AG08396 (cell line): Measurements from ENCODE around the gene RBM34.

Experiments
- DNase-seq: peaks from one replicate; pipeline ENCODE4 v3.0.0; 2012; ENCODE audit warnings: low spot score, mixed read lengths

Gene RBM34

DNA sequence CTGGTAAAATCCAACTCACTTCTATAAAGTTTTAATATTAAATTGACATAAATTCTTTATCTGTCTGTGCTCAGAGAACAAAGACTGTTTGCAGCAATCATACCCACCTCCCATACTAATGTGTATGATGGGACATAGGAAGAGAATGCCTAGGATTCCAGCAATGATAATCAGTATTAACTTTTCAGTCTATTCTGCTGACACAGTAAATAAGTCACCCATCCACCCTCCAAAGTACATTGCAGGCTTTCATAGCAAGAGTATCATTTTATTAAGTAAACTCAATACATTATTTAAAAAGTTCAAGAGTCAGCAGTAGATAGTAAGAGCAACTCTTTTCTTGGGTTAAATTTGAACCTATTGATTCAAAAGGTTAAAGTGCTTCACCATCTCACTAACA is 8.8 kb downstream of the RBM34 start:
- no peak for DNase-seq

DNA sequence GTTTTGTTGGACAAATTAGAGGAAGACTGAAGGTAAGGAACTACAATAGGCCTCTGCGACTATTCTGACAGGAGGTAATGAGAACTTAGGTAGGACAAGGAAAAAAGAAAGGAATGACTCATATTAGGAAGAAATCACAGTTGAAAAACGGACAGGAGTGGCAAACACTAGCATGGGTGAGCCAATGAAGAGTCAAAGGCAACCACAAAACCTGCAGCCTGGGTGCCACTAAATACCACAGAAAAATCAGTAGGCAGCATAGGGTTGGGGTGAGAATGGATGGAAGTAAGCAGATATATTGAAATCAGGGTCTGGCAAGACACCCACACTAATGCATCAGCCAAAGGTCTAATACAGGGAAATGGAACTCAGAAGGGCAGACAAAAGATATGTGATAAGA is 10.0 kb downstream of the RBM34 start:
- no peak for DNase-seq

DNA sequence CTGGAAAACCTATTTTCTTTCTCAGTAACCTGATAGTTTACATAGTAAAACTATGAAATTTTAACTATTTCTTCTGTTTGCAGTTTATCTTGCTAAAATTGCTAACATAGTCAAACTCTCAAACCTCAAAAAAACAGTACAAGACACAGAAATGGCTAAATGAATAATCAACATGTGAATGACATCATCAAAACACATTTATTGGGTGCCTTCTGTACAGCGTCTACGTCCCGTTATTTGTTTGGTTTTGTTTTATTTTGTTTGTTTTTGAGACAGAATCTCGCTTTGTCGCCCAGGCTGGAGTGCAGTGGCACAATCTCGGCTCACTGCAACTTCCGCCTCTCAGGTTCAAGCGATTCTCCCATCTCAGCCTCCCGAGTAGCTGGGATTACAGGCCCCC is 11.2 kb downstream of the RBM34 start:
- no peak for DNase-seq

DNA sequence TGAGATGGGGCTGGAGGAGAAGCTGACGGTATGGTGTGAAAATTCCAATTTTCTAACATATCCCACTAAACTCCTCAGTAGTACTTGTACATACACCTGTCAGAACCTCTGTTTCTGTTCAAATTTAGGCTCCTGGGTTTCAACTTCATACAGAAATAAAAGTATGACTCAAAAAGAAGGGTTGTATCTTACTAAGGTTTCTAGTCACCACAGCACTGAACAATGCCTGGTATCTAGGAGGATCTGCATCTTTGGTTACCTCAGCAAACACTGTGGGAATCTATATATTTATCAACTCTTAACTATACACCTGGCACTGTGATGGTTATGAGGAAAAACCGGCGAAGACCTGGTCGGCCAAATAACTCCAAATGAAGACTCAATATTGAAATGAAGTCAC is 13.8 kb downstream of the RBM34 start:
- no peak for DNase-seq

DNA sequence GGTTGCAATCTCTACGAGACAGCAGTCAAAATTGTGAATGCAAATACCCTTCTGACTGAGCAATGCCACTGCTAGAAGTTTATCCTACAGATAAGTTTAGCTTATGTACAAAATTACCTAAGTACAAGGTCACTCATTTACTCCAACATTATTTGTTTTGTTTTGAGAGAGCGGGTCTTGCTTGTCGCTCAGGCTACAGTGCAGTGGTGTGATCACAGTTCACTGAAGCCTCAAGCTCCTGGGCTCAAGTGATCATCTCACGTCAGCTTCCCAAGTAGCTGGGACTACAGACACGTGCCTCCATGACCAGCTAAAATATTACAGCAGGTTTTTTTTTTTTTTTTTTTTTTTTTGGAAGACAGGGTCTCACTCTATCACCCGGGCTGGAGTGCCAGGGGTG is 15.4 kb downstream of the RBM34 start:
- no peak for DNase-seq

DNA sequence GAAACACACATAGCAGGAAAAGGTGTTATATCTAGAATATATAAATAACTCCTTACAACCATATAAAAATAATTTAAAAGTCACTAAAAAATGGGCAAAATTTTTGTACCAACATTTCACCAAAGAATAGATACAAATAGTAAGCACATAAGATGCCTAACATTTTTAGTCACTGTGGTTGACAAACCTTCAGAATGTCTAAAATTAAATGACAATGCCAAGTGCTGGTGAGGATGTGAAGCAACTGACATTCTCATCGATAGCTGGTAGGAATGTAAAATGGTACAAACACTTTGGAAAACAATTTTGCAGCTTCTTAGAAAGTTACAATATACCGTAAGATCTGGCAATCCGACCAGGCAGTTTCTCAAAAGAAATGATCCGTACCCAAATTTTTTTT is 18.1 kb downstream of the RBM34 start:
- DNase-seq = no peak

DNA sequence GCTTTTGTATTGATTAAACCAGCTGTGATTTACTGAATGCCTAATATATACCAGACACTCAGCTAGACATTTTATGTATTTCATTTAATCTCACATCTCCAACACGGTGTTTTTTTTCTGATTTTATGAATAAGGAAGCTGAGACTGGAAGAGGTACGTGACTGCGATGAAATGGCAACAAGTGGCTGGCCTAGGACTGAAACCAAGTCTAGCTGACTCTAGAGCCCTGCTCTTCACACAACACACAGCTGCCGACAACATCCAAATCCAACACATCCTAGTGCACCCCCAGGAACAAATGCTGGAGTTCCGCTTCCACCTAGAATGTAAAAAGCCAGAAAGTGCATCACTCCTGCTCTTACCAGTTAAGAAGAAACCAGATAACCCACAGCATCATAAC is 21.7 kb downstream of the RBM34 start:
- no peak for DNase-seq

DNA sequence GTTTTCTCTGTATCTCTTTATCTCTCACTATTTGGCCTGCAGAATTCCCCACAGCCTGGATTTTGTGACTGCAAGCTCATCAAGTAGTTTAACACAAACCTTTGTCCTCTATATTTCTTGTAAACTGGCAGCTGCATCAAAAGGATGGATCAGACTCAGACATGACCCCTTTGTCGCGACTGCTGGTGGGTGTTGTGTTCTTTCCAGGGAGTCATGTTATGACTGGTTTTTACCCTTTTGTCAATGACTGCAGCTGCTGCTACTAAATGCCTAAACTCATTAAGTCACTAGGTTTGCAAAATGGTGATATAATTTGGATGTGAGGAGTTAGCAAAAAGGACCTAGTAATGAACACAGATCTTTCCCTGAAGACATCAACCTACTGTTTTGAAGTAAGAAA is 22.2 kb downstream of the RBM34 start:
- no peak for DNase-seq

DNA sequence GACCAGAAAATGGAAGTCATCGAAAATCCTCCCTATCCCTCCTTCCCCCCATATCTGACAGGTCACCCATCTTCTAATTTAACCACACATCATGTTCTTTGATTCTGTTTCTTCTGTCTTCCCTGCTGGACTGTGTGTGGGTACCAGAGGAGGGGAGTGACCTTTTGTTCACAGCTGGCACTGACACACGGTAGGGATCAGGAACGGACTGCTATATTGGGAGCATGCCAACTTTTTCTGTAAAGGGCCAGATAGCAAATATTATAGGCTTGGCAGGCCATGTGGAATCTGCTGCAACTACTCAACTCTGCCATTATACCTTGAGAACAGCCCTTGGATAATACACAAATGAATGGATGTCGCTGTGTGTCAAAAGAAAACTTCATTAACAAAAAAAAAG is 24.9 kb downstream of the RBM34 start:
- DNase-seq = no peak

DNA sequence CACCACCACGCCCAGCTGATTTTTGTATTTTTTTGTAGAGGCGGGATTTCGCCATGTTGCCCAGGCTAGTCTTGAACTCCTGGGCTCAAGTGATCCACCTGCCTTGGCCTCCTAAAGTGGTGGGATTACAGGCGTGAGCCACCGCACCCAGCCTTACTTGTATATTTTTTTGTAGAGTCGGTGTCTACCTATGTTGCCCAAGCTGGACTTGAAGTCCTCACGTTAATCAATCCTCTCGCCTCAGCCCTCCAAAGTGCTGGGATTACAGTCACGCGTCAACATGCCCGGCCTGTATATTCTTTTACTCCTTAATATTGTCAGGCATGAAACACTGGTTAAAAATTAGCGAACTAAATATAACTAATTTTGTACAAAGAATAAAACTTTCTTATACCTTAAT is 26.9 kb downstream of the RBM34 start:
- no peak for DNase-seq

DNA sequence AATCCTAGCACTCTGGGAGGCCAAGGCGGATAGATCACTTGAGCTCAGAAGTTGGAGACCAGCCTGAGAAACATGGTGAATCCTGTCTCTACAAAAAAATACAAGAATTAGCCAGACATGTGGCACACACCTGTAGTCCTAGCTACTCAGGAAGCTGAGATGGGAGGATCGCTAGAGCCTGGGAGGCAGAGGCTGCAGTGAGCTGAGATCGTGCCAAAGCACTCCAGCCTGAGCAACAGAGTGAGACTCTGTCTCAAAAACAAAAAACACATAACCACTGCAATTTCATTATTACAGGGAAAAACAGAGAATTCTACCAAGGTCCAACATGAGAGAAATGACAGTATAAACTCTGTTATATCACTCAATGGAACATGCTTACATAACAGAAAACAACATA is 28.0 kb downstream of the RBM34 start:
- no peak for DNase-seq

DNA sequence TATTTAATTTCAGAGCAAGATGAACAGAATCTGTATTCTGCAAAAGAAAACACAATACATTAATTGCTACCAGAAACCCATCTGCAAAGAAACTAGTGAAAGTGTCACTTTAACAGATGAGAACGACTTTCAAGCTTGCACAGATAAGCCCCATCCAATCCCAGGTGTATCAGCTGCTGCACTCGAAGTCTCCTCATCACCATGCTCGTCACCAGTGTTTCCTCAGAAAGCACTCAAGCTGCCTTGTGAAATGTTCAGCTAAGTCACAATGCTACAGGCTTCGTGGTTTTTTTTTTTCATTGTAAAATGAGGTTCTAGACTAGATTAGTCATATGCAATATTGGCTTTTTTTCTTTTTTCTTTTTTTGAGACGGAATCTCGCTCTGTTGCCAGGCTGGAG is 29.1 kb downstream of the RBM34 start:
- no peak for DNase-seq

DNA sequence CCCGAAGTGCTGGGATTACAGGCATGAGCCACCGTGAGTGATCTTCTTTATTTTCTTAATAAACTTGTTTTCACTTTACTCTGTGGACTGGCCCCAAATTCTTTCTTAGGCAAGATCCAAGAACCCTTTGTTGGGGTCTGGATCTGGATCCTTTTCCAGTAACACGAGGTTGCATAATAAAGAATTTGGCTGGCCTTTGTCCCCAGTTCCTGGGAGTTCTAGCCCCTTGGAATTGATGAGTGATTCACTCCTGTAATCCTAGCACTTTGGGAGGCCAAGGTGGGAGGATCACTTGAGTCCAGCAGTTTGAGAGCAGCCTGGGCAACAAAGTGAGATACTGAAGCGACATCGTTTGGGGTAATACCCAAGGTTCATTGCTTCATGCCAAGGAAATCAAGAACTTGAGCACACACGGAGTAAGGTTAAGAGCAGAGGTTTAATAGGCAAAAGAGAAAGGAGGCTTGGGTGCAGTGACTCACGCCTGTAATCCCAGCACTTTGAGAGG is 30.2 kb downstream of the RBM34 start:
- DNase-seq = no peak

DNA sequence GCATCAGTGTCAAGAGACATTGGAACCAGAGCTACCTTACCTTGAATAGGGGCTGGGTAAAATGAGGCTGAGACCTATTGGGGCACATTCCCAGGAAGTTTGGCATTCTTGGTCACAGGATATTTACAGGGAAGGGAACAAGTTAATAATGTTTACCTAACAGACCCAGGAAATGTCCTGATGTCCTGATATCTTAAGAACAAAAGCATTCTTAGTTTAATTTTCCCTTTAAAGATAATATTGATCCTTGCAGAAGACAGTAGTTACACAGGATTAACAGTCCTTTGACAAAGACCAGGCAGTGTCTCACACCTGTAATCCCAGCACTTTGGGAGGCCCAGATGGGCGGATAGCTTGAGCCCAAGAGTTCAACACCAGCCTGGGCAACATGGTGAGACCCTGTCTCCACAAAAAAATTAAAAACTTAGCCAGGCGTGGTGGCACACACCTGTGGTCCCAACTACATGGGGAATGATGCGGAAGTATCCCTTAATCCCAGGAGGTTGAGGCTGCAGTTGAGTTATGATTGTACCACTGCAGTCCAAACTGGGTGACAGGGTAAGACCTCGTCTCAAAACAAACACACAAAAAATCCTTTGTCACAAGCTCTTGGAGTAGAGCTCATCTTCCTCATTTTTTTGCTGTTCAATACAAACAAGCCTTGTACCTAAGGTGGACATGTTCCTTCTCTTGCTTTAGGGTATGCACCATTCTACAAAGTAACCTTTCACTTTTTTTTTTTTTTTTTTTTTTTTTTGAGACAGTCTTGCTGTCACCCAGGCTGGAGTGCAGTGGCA is 31.1 kb downstream of the RBM34 start:
- DNase-seq = no peak

DNA sequence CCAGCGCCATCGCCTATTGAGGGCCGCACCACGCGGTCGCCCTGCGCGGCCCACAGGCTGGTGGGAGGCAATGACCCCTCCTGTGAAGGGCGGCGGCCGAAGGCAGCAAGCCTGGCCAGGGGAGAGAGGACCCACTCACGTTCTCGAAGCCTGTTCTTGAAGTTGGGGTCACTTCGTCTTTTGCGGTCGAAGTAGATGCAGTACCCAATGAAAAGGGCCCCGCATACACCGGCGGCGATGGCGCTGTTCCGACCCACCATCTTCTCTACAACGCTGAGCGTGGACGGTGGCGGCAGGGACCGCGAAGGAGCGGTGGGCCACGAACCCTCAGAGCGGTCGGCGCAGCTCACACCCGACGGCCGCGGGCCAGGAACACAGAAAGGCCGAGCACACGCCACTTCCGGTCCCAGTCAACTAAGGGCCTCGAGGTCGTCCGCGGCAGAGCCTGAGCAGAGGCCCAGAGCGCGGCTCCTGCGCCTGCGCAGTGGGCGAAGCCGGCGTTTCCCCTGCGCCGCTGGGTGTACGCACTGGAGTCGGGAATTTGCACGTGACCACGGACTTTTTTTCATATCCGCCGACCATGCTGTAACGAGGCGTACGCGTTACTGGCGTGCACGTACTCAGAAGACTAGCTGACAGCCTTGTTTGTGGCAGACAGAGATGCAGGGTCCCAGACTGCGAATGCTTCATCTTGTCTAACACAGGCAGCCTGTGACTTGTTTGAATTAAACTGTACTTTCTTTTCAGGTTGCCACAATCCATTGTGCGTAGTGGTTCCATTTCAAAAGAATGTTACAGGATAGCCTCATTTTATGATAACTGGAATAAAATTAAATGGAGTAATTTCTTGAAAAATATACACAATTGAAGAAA is 32.4 kb downstream of the RBM34 start, which contains the start of gene TOMM20:
Gene TOMM20 (minus strand): TSS at position 382 of the 873 bp plus-strand sequence. CDS start 122 bp downstream, at position 260.
- DNase-seq = peak; percentile 99

DNA sequence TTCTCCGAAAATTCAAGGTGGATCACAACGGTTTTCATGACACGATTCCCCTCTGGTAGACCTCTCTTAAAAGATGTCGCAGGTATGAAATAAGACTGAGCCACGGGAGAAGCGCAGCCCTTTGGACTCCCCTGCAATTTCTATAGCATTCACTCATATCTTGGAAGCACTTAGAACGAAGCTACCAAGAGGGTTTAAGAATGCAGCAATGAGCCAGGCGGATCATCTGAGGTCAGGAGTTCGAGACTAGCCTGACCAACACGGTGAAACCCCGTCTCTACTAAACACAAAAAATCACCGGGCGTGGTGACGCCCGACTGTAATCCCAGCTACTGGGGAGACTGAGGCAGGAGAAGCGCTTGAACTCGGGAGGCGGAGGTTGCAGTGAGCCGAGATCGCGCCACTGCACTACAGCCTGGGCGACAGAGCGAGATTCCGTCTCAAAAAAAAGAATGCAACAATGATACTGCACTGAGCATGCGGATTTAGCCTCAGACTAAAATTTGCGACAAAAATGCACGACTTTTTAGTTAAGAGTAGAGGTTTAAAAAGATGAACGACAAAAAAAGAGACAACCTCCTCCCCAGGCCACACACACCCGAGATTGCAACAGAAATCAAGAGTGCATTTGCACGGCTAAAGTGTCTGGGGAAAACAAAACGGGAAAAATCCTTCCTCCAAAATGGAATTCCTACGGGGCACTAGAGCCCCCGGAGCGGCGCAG is 33.2 kb downstream of the RBM34 start:
- DNase-seq = no peak

DNA sequence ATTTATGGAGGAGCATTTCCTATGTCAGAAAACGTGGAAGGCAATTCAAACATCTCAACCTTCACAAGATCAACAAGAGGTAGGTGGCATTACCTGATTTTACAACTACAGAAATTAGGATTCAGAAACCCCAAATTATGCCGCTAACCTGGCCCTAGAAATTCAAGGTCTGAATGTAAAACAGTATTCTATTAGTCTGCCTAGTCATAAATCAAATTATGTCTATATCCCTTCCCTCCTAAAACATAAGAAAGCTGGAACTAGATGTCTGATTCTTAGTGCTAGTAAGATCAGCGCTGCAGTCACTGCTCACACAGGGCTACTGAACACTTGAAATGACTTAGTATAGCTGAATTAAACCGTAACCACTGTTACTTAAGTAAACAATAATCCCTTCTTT is 33.8 kb downstream of the RBM34 start:
- no peak for DNase-seq

DNA sequence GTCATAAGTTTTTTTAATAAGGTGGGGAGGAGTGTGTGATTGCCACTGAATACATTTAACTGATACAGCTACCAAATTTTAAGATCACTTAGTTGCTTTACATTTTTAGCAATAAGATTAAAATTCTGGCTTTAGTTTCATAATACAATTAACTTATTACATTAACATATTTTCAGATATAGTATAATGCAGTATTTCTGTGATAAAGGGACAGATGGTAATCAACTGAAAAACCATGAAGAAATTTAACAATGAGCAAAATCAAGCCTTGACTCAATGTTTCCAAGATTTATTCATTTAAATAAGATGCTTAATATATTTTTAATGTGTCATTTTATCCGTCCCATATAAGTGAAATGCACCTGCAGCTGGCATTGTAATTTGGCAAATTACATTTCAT is 36.4 kb downstream of the RBM34 start:
- no peak for DNase-seq

DNA sequence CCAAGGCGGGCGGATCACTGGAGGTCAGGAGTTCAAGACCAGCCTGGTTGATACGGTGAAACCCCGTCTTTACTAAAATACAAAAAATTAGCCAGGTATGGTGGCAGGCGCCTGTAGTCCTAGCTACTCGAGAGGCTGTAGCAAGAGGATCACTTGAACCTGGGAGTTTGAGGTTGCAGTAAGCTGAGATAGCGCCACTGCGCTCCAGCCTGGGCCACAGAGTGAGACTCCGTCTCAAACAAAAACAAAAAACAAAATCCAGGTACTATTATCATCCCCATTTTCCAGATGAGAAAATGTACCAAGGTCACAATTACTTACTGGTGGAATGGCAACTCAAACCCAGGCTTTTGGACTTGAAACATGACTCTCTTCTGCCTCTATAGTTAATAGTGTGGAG is 36.9 kb downstream of the RBM34 start:
- no peak for DNase-seq

DNA sequence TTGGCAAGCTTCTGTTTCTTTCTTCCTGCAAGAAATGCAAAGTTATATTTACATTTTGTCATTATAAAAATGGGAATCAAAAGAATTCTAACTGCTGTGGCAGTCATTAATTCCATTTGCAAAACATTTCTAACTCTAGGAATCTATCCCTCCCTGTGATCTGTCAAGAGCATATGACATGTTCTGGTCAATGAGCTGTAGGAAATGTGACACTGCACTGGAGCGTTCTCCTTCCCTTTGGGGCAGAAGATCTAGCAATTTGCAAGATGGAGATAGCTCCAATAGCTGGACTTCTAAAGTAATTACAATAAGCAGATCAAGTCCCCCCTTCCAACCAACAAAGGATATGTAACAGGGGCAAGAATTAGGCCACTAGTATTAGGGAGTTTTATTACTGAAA is 38.7 kb downstream of the RBM34 start:
- DNase-seq = no peak

DNA sequence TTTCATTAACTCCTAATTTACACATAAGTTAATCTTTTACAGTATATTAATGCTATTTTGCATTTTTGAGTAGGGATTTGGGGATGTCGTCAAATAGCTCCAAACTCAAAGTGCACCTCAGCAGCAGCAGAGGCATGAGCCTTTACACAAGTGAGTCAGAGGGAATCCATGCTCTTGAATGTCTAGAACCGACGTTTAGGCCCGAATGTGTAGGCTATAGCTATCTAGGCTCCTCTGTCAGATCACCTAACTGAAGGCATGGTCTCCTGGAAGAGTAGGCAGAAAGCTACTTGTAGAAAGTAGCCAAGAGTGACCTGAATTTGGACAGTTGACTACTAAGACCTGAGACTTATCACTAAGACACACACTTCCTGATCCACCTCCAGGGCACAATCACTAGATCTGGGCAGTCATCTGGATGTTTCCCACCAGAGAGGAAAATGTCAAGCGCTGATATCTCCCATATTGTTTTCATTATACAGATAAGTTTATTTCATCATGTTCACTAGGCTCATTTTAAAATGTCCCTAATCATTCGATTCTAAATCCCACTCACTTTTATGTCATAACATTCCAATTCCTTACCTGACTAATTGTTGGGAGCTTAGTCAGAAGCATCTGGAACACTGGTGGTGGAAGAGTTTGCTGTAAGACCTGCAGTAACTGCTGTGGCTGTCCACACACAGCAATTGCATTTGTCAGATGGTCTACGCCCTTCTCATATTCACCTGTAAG is 47.7 kb downstream of the RBM34 start:
- no peak for DNase-seq
